HCT116 (cell line): ENCODE results near the gene CENPU.

ENCODE experiments used
- CTCF ChIP-seq, 3 experiments: fragments of 200-600 bp in 1 of 3; sonication (generic) in 1 of 3; IDR thresholded peaks in 2 of 3; conservative IDR thresholded peaks in 1 of 3; 2 replicates each; pipeline ENCODE4 v1.5.1; 2012 to 2017; ENCODE audit warnings: low read depth in 2 of 3, low read length in 2 of 3, antibody characterized with exemption in 1 of 3, borderline replicate concordance in 1 of 3, control low read depth in 1 of 3, mild to moderate bottlenecking in 1 of 3, mixed read lengths in 1 of 3, mixed run types in 1 of 3, moderate library complexity in 1 of 3; ENCODE audit not compliant: insufficient read depth in 1 of 3
- EZH2phosphoT487 ChIP-seq: fragments of 200-600 bp; IDR thresholded peaks from 2 replicates; pipeline ENCODE4 v1.6.1; 2018; ENCODE audit warnings: antibody characterized with exemption, borderline replicate concordance
- POLR2A ChIP-seq: IDR thresholded peaks from 2 replicates; pipeline ENCODE4 v1.7.0; 2011; ENCODE audit warnings: borderline replicate concordance; ENCODE audit not compliant: insufficient read depth, insufficient read length; ENCODE audit errors: extremely low read depth

- TF ChIP-seq CTCF (IDR thresholded peaks at IDR 0.05 in 2 of 3, conservative IDR thresholded peaks at IDR 0.05 in 1 of 3; ENCODE audit: borderline replicate concordance in 1 of 3, insufficient read depth in 1 of 3, low read depth in 2 of 3, low read length in 2 of 3), result no peak
- no peak for TF ChIP-seq EZH2phosphoT487
- no peak for TF ChIP-seq POLR2A
These were observed 59.9 kb downstream of the CENPU start for GRCh38 chr4:184674011-184674410.
